ENCODE results near the gene TRAPPC2B. TPM values are rescaled to one million over a fixed set of nuclear protein-coding genes. Genes with fewer than 3 reads are reported as not detected.

Gene TRAPPC2B
- polyA plus RNA-seq (ENCODE audit: insufficient read length): 14.6 TPM
- long read RNA-seq, donor 1, transcript TRAPPC2B-201 (2 exons, 732 nt): major isoform, 18 of 33 reads
- long read RNA-seq, donor 1, transcript TRAPPC2B-202 (1 exons, 1,743 nt): minor isoform, 15 of 33 reads
- long read RNA-seq, donor 1, partial matches to known transcripts: 0 of 33 reads
- long read RNA-seq, donor 1, other reads (novel, unspliced or antisense): 0 of 33 reads
- long read RNA-seq, donor 2, transcript TRAPPC2B-201 (2 exons, 732 nt): major isoform, 18 of 31 reads
- long read RNA-seq, donor 2, transcript TRAPPC2B-202 (1 exons, 1,743 nt): minor isoform, 13 of 31 reads
- long read RNA-seq, donor 2, partial matches to known transcripts: 0 of 31 reads
- long read RNA-seq, donor 2, other reads (novel, unspliced or antisense): 0 of 31 reads
- long read RNA-seq, donor 3, transcript TRAPPC2B-201 (2 exons, 732 nt): major isoform, 19 of 32 reads
- long read RNA-seq, donor 3, transcript TRAPPC2B-202 (1 exons, 1,743 nt): minor isoform, 13 of 32 reads
- long read RNA-seq, donor 3, partial matches to known transcripts: 0 of 32 reads
- long read RNA-seq, donor 3, other reads (novel, unspliced or antisense): 0 of 32 reads
- long read RNA-seq, donor 4, partial matches to known transcripts: 0 of 7 reads
- long read RNA-seq, donor 4, other reads (novel, unspliced or antisense): 0 of 7 reads
- long read RNA-seq, donor 5, transcript TRAPPC2B-202 (1 exons, 1,743 nt): minor isoform, 24 of 51 reads
- long read RNA-seq, donor 5, transcript TRAPPC2B-201 (2 exons, 732 nt): major isoform, 27 of 51 reads
- long read RNA-seq, donor 5, partial matches to known transcripts: 0 of 51 reads
- long read RNA-seq, donor 5, other reads (novel, unspliced or antisense): 0 of 51 reads
- long read RNA-seq, donor 6, transcript TRAPPC2B-202 (1 exons, 1,743 nt): minor isoform, 11 of 33 reads
- long read RNA-seq, donor 6, transcript TRAPPC2B-201 (2 exons, 732 nt): major isoform, 22 of 33 reads
- long read RNA-seq, donor 6, partial matches to known transcripts: 0 of 33 reads
- long read RNA-seq, donor 6, other reads (novel, unspliced or antisense): 0 of 33 reads
- long read RNA-seq, donor 7, transcript TRAPPC2B-201 (2 exons, 732 nt): major isoform, 30 of 42 reads
- long read RNA-seq, donor 7, transcript TRAPPC2B-202 (1 exons, 1,743 nt): minor isoform, 12 of 42 reads
- long read RNA-seq, donor 7, partial matches to known transcripts: 0 of 42 reads
- long read RNA-seq, donor 7, other reads (novel, unspliced or antisense): 0 of 42 reads
- long read RNA-seq, donor 8, transcript TRAPPC2B-202 (1 exons, 1,743 nt): major isoform, 7 of 14 reads
- long read RNA-seq, donor 8, transcript TRAPPC2B-201 (2 exons, 732 nt): major isoform, 7 of 14 reads
- long read RNA-seq, donor 8, partial matches to known transcripts: 0 of 14 reads
- long read RNA-seq, donor 8, other reads (novel, unspliced or antisense): 0 of 14 reads

- DNase-seq: peak; percentile 99
Observed at GRCh38 chr19:57362997-57363687, at the start of gene TRAPPC2B, which contains the start of gene ZNF547. TSS of gene TRAPPC2B (plus strand) at chr19:57363551. CDS start at chr19:57364834, 1,283 bp downstream. TSS of gene ZNF547 (plus strand) at chr19:57363551. CDS start at chr19:57368556, 5,005 bp downstream.

GRCh38 chr19:57314146-57314545, 49.2 kb upstream of the TRAPPC2B start:
- no peak for DNase-seq

GRCh38 chr19:57317503-57317902, 45.8 kb upstream of the TRAPPC2B start:
- no peak for DNase-seq

- no peak for DNase-seq
Observed at GRCh38 chr19:57319869-57320179, 43.5 kb upstream of the TRAPPC2B start.

GRCh38 chr19:57320180-57321084, 42.9 kb upstream of the TRAPPC2B start, which contains the start of gene ZNF543:
TSS of gene ZNF543 (plus strand) at chr19:57320472. CDS start at chr19:57320854, 382 bp downstream.
- peak; percentile 96 for DNase-seq

GRCh38 chr19:57321116-57321515, 42.2 kb upstream of the TRAPPC2B start:
- no peak for DNase-seq

- DNase-seq: no peak
Observed at GRCh38 chr19:57321751-57322150, 41.6 kb upstream of the TRAPPC2B start.

GRCh38 chr19:57324992-57325391, 38.4 kb upstream of the TRAPPC2B start:
- no peak for DNase-seq

- no peak for DNase-seq
Observed at GRCh38 chr19:57327993-57328392, 35.4 kb upstream of the TRAPPC2B start.

- no peak for DNase-seq
Observed at GRCh38 chr19:57334191-57334590, 29.2 kb upstream of the TRAPPC2B start.

GRCh38 chr19:57338877-57339276, 24.5 kb upstream of the TRAPPC2B start:
- no peak for DNase-seq

- no peak for DNase-seq
Observed at GRCh38 chr19:57342582-57342981, 20.8 kb upstream of the TRAPPC2B start.

GRCh38 chr19:57348136-57348535, 15.2 kb upstream of the TRAPPC2B start:
- no peak for DNase-seq

GRCh38 chr19:57350877-57351805, 12.2 kb upstream of the TRAPPC2B start, which contains the start of gene ZNF304:
TSS of gene ZNF304 (plus strand) at chr19:57351271. CDS start at chr19:57351665, 394 bp downstream.
- DNase-seq: peak; percentile 93

- DNase-seq: no peak
Observed at GRCh38 chr19:57351867-57352266, 11.5 kb upstream of the TRAPPC2B start.

- DNase-seq: no peak
Observed at GRCh38 chr19:57355916-57356315, 7.4 kb upstream of the TRAPPC2B start.

- DNase-seq: no peak
Observed at GRCh38 chr19:57357406-57357805, 5.9 kb upstream of the TRAPPC2B start.

- DNase-seq: no peak
Observed at GRCh38 chr19:57359300-57359699, 4.1 kb upstream of the TRAPPC2B start.

- no peak for DNase-seq
Observed at GRCh38 chr19:57362419-57362818, 932 bp upstream of the TRAPPC2B start.
